ENCODE measurements around the gene GNG12.

DNA sequence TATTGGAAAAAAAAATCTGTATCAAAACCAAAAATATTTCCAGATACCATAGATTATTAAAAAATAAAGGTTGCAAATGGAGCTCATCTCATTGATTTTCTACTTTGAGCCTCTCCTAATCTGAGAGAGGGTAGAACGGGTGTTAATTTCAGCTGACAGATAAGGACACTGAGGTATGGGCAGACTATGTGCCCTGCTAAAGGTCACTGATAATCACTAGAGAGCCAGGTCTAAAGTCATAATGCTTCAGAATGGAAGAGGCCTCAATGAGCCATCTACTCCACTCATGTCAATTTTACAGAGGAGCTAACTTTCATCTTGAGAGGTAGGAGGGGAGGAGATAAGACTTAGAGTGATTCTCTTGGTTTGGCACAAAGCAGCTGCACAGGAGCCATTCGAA lies 21.0 kb downstream of the GNG12 start:
- no peak for TF ChIP-seq POLR2A (IDR thresholded peaks at IDR 0.05)
- TF ChIP-seq, protein P1, sequence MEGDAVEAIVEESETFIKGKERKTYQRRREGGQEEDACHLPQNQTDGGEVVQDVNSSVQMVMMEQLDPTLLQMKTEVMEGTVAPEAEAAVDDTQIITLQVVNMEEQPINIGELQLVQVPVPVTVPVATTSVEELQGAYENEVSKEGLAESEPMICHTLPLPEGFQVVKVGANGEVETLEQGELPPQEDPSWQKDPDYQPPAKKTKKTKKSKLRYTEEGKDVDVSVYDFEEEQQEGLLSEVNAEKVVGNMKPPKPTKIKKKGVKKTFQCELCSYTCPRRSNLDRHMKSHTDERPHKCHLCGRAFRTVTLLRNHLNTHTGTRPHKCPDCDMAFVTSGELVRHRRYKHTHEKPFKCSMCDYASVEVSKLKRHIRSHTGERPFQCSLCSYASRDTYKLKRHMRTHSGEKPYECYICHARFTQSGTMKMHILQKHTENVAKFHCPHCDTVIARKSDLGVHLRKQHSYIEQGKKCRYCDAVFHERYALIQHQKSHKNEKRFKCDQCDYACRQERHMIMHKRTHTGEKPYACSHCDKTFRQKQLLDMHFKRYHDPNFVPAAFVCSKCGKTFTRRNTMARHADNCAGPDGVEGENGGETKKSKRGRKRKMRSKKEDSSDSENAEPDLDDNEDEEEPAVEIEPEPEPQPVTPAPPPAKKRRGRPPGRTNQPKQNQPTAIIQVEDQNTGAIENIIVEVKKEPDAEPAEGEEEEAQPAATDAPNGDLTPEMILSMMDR (IDR thresholded peaks at IDR 0.05 in 8 of 11, conservative IDR thresholded peaks at IDR 0.05 in 3 of 11), result no peak
